GM12878 (cell line): ENCODE results near the gene RTN4R.

Experiments used
- CTCF ChIP-seq, 3 experiments: IDR thresholded peaks in 2 of 3; conservative IDR thresholded peaks in 1 of 3; 2 replicates each; pipeline ENCODE4 v1.5.1; 2011; ENCODE audit warnings: low read depth in 3 of 3, low read length in 3 of 3, mild to moderate bottlenecking in 3 of 3, control low read depth in 2 of 3, moderate library complexity in 2 of 3, inconsistent platforms in 1 of 3, mixed read lengths in 1 of 3; ENCODE audit not compliant: control insufficient read depth in 2 of 3, insufficient read depth in 1 of 3; ENCODE audit errors: extremely low read depth in 1 of 3
- HDGF ChIP-seq: fragments of 450-650 bp; IDR thresholded peaks from 2 replicates; pipeline ENCODE4 v1.6.1; 2016; ENCODE audit warnings: antibody characterized with exemption
- JUND ChIP-seq: IDR thresholded peaks from 2 replicates; pipeline ENCODE4 v1.6.1; 2012; ENCODE audit warnings: low read depth, mild to moderate bottlenecking, low read length, improper control_type of control experiment, moderate library complexity
- NKRF ChIP-seq: fragments of 450-650 bp; conservative IDR thresholded peaks from 2 replicates; pipeline ENCODE4 v1.6.1; 2017; ENCODE audit warnings: mild to moderate bottlenecking, moderate library complexity
- TF ChIP-seq, protein P1 (sequence below): fragments of 450-650 bp; formaldehyde crosslinking; IDR thresholded peaks from 2 replicates; pipeline ENCODE4 v1.5.0; 2022; ENCODE audit warnings: mild to moderate bottlenecking, missing genetic modification characterization

GRCh38 chr22:20302438-20303228 lies 34.5 kb upstream of the RTN4R start:
- TF ChIP-seq NKRF (no peak), JUND (no peak), CTCF (IDR thresholded peaks at IDR 0.05 in 2 of 3, conservative IDR thresholded peaks at IDR 0.05 in 1 of 3; ENCODE audit: control insufficient read depth in 2 of 3, extremely low read depth in 1 of 3, insufficient read depth in 1 of 3, low read depth in 3 of 3, low read length in 3 of 3) (no peak), HDGF (no peak)
- TF ChIP-seq, protein P1, sequence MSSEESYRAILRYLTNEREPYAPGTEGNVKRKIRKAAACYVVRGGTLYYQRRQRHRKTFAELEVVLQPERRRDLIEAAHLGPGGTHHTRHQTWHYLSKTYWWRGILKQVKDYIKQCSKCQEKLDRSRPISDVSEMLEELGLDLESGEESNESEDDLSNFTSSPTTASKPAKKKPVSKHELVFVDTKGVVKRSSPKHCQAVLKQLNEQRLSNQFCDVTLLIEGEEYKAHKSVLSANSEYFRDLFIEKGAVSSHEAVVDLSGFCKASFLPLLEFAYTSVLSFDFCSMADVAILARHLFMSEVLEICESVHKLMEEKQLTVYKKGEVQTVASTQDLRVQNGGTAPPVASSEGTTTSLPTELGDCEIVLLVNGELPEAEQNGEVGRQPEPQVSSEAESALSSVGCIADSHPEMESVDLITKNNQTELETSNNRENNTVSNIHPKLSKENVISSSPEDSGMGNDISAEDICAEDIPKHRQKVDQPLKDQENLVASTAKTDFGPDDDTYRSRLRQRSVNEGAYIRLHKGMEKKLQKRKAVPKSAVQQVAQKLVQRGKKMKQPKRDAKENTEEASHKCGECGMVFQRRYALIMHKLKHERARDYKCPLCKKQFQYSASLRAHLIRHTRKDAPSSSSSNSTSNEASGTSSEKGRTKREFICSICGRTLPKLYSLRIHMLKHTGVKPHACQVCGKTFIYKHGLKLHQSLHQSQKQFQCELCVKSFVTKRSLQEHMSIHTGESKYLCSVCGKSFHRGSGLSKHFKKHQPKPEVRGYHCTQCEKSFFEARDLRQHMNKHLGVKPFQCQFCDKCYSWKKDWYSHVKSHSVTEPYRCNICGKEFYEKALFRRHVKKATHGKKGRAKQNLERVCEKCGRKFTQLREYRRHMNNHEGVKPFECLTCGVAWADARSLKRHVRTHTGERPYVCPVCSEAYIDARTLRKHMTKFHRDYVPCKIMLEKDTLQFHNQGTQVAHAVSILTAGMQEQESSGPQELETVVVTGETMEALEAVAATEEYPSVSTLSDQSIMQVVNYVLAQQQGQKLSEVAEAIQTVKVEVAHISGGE (CRISPR knock-in tag) = no peak
